HCT116 (cell line): ENCODE measurements around the gene DUS3L.

ENCODE experiments used
- CEBPB ChIP-seq: IDR thresholded peaks from 2 replicates; pipeline ENCODE4 v1.6.1; 2012; ENCODE audit warnings: low read depth
- POLR2A ChIP-seq: IDR thresholded peaks from 2 replicates; pipeline ENCODE4 v1.7.0; 2011; ENCODE audit warnings: borderline replicate concordance; ENCODE audit not compliant: insufficient read depth, insufficient read length; ENCODE audit errors: extremely low read depth
- POLR2AphosphoS5 ChIP-seq: IDR thresholded peaks from 2 replicates; pipeline ENCODE4 v1.6.1; 2011; ENCODE audit warnings: mild to moderate bottlenecking, low read depth, low read length, moderate library complexity
- SRF ChIP-seq: IDR thresholded peaks from 2 replicates; pipeline ENCODE4 v1.6.1; 2012; ENCODE audit warnings: low read depth
- YY1 ChIP-seq: IDR thresholded peaks from 2 replicates; pipeline ENCODE4 v1.6.1; 2011; ENCODE audit warnings: low read length, low read depth, moderate library complexity, mild to moderate bottlenecking; ENCODE audit not compliant: insufficient replicate concordance; ENCODE audit errors: extremely low read depth
- TF ChIP-seq, protein P1 (sequence below): IDR thresholded peaks from 2 replicates; pipeline ENCODE4 v1.6.1; 2012
- TF ChIP-seq, protein P2 (sequence below), 3 experiments: fragments of 200-600 bp in 1 of 3; sonication (generic) in 1 of 3; IDR thresholded peaks in 2 of 3; conservative IDR thresholded peaks in 1 of 3; 2 replicates each; pipeline ENCODE4 v1.5.1; 2012 to 2017; ENCODE audit warnings: low read depth in 2 of 3, low read length in 2 of 3, antibody characterized with exemption in 1 of 3, borderline replicate concordance in 1 of 3, control low read depth in 1 of 3, mild to moderate bottlenecking in 1 of 3, mixed read lengths in 1 of 3, mixed run types in 1 of 3, moderate library complexity in 1 of 3; ENCODE audit not compliant: insufficient read depth in 1 of 3

DNA sequence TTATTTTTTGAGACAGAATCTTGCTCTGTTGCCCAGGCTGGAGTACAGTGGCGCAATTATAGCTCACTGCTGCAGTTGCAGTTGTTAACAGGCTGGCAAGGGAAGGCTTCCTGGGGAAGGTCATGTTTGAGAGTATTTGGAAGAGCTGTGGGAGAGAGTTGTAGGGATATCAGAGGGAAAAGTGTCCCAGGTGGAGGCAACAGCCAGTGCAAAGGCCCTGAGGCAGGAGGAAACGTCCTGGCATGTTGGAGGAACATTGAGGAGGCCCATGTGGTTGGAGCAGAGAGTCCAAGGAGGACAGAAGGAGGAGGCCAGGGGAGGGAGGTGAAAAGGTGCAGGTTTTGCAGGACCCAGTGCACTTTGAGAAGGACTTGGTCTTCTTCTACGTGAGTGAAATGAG, 2.2 kb upstream of the DUS3L start:
- no peak for TF ChIP-seq POLR2A
- TF ChIP-seq, protein P1, sequence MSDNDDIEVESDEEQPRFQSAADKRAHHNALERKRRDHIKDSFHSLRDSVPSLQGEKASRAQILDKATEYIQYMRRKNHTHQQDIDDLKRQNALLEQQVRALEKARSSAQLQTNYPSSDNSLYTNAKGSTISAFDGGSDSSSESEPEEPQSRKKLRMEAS = no peak
- TF ChIP-seq CEBPB = no peak
- TF ChIP-seq, protein P2, sequence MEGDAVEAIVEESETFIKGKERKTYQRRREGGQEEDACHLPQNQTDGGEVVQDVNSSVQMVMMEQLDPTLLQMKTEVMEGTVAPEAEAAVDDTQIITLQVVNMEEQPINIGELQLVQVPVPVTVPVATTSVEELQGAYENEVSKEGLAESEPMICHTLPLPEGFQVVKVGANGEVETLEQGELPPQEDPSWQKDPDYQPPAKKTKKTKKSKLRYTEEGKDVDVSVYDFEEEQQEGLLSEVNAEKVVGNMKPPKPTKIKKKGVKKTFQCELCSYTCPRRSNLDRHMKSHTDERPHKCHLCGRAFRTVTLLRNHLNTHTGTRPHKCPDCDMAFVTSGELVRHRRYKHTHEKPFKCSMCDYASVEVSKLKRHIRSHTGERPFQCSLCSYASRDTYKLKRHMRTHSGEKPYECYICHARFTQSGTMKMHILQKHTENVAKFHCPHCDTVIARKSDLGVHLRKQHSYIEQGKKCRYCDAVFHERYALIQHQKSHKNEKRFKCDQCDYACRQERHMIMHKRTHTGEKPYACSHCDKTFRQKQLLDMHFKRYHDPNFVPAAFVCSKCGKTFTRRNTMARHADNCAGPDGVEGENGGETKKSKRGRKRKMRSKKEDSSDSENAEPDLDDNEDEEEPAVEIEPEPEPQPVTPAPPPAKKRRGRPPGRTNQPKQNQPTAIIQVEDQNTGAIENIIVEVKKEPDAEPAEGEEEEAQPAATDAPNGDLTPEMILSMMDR (IDR thresholded peaks at IDR 0.05 in 2 of 3, conservative IDR thresholded peaks at IDR 0.05 in 1 of 3; ENCODE audit: borderline replicate concordance in 1 of 3, insufficient read depth in 1 of 3, low read depth in 2 of 3, low read length in 2 of 3) = no peak
- TF ChIP-seq POLR2AphosphoS5 = no peak
- TF ChIP-seq SRF = no peak
- TF ChIP-seq YY1 = no peak
